Measurements from ENCODE around the gene TMEM131. TPM values are rescaled to one million over a fixed set of nuclear protein-coding genes. Genes with fewer than 3 reads are reported as not detected.

Gene TMEM131
- total RNA-seq, 1 experiment from 2014 or later = 28.9 TPM

DNA sequence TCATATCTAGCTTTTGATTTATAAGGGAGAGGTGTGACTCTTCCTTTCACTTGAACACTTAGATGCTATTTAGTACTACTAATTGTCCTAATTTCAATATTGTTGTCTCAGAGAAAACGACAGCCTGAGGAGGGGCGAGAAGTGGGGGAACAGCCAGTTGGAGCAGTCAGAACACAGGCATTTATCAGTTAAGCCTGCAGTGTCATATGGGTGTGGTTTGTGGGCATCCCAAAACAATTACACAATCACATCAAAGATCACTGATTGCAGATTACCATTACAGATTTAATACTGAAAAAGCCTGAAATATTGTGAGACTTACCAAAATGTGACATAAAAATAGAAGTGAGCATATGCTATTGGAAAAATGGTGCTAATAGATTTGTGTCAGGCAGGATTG, 15.8 kb downstream of the TMEM131 start:
- Histone ChIP-seq H3K27ac (ENCODE audit: low read depth, low read length, poor library complexity, severe bottlenecking) (no peak overlapping the region), H3K4me3 (ENCODE audit: low read depth, low read length, poor library complexity, severe bottlenecking) (no peak overlapping the region), H3K9me3 (ENCODE audit: low read depth, low read length, poor library complexity, severe bottlenecking) (peaks cover 14% of the 10 kb centered on the region), H3K4me1 (ENCODE audit: insufficient read depth, low read length, poor library complexity, severe bottlenecking) (no peaks in the 10 kb centered on the region), H3K27me3 (replicated peaks; ENCODE audit: insufficient read depth, low read depth, low read length, poor library complexity) (no peaks in the 10 kb centered on the region), H3K36me3 (ENCODE audit: insufficient read depth, low read length, poor library complexity, severe bottlenecking) (no peaks in the 10 kb centered on the region)
- no peak for TF ChIP-seq EZH2 (IDR thresholded peaks at IDR 0.05; ENCODE audit: borderline replicate concordance, low read depth, low read length, poor library complexity, severe bottlenecking)
- TF ChIP-seq, protein P1, sequence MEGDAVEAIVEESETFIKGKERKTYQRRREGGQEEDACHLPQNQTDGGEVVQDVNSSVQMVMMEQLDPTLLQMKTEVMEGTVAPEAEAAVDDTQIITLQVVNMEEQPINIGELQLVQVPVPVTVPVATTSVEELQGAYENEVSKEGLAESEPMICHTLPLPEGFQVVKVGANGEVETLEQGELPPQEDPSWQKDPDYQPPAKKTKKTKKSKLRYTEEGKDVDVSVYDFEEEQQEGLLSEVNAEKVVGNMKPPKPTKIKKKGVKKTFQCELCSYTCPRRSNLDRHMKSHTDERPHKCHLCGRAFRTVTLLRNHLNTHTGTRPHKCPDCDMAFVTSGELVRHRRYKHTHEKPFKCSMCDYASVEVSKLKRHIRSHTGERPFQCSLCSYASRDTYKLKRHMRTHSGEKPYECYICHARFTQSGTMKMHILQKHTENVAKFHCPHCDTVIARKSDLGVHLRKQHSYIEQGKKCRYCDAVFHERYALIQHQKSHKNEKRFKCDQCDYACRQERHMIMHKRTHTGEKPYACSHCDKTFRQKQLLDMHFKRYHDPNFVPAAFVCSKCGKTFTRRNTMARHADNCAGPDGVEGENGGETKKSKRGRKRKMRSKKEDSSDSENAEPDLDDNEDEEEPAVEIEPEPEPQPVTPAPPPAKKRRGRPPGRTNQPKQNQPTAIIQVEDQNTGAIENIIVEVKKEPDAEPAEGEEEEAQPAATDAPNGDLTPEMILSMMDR (conservative IDR thresholded peaks at IDR 0.05; ENCODE audit: low read depth, low read length) = no peak
- POLR2A ChIA-PET (ENCODE audit: low non-redundant PET) = no interaction called here
- CTCF ChIA-PET = no interaction called here
- DNase-seq (ENCODE audit: low spot score) = no peak
- no TSS peak for BruUV-seq (replicated peaks)
- intact Hi-C loops (cut with micrococcal nuclease; ENCODE audit: unreplicated experiment) = no loop called here

GRCh38 chr2:97974471-97974870, 21.3 kb downstream of the TMEM131 start:
- no peaks in the 10 kb centered on the region for H3K4me1 ChIP-seq (ENCODE audit: insufficient read depth, low read length, poor library complexity, severe bottlenecking)
- TF ChIP-seq, protein P1 (conservative IDR thresholded peaks at IDR 0.05; ENCODE audit: low read depth, low read length) = no peak
- no peak for TF ChIP-seq EZH2 (IDR thresholded peaks at IDR 0.05; ENCODE audit: borderline replicate concordance, low read depth, low read length, poor library complexity, severe bottlenecking)

DNA sequence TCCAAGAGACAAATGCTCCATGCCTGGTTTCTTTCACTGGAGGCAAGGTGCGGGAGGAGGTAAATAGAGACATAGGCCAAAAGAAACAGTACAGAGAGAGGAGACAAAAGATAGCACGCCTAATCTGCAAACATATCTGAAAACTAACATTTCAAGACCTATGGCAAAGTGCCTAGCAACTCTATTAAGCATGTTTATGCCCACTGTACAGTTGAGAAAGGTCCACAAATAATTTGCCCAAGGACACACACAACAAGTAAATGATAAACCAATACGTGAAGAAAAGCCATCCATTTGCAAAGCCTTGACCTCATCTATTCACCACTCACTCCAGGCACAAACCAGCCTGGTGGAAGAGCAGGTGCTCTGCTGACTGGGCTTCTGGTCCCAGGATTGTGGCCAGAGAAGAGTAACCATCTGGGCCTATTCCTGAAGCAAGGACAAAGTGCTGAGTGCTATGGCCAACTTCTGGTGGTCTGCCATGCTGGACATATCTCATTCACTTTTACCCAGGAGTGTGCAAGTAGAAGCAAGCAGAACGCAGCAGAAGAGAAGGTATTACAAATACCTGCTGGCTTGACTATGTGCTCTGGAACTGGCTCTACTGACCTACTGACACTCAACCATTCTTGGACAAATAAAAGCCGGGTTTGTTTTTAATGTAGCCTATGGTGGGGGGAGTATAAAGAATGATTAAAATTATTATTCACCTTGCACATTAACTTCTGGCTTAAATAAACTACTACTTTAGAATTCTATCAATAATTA, 25.3 kb downstream of the TMEM131 start:
- ChIA-PET POLR2A (ENCODE audit: low non-redundant PET) (no interaction called here), CTCF (no interaction called here)
- no peak overlapping the region for H3K4me3 ChIP-seq (ENCODE audit: low read depth, low read length, poor library complexity, severe bottlenecking)
- peaks cover 22% of the 10 kb centered on the region for H3K9me3 ChIP-seq (ENCODE audit: low read depth, low read length, poor library complexity, severe bottlenecking)
- no peaks in the 10 kb centered on the region for H3K4me1 ChIP-seq (ENCODE audit: insufficient read depth, low read length, poor library complexity, severe bottlenecking)
- no peak for DNase-seq (ENCODE audit: low spot score)
- H3K27ac ChIP-seq (ENCODE audit: low read depth, low read length, poor library complexity, severe bottlenecking) = no peak overlapping the region
- intact Hi-C loops (cut with micrococcal nuclease; ENCODE audit: unreplicated experiment) = no loop called here
- no TSS peak for BruUV-seq (replicated peaks)
- H3K27me3 ChIP-seq (replicated peaks; ENCODE audit: insufficient read depth, low read depth, low read length, poor library complexity) = no peaks in the 10 kb centered on the region
- TF ChIP-seq EZH2 (IDR thresholded peaks at IDR 0.05; ENCODE audit: borderline replicate concordance, low read depth, low read length, poor library complexity, severe bottlenecking) = no peak
- TF ChIP-seq, protein P1 (conservative IDR thresholded peaks at IDR 0.05; ENCODE audit: low read depth, low read length) = no peak
- no peaks in the 10 kb centered on the region for H3K36me3 ChIP-seq (ENCODE audit: insufficient read depth, low read length, poor library complexity, severe bottlenecking)

More at GRCh38 chr2:97974471-97974870, 21.3 kb downstream of the TMEM131 start:
- no peak for DNase-seq (ENCODE audit: low spot score)
- no peaks in the 10 kb centered on the region for H3K36me3 ChIP-seq (ENCODE audit: insufficient read depth, low read length, poor library complexity, severe bottlenecking)
- POLR2A ChIA-PET (ENCODE audit: low non-redundant PET) = interaction anchor here (0.6 kb wide), 1 partner anchor 44 kb away, joined by 3 read pairs; no protein-coding TSS in a partner anchor
- CTCF ChIA-PET = no interaction called here
- H3K9me3 ChIP-seq (ENCODE audit: low read depth, low read length, poor library complexity, severe bottlenecking) = peaks cover 31% of the 10 kb centered on the region
- BruUV-seq (replicated peaks) = no TSS peak
- H3K4me3 ChIP-seq (ENCODE audit: low read depth, low read length, poor library complexity, severe bottlenecking) = no peak overlapping the region
- H3K27me3 ChIP-seq (replicated peaks; ENCODE audit: insufficient read depth, low read depth, low read length, poor library complexity) = no peaks in the 10 kb centered on the region
- intact Hi-C loops (cut with micrococcal nuclease; ENCODE audit: unreplicated experiment) = no loop called here
- no peak overlapping the region for H3K27ac ChIP-seq (ENCODE audit: low read depth, low read length, poor library complexity, severe bottlenecking)
